SU-DHL-6 (cell line): ENCODE results near the gene SLX4IP.

Experiments
- H2AFZ ChIP-seq: fragments of 200-600 bp; sonication (generic); 2 replicates; pipeline ENCODE4 v1.6.1; 2014; ENCODE audit warnings: low read depth, mild to moderate bottlenecking, moderate library complexity, mixed read lengths, antibody characterized with exemption, low read length; ENCODE audit not compliant: severe bottlenecking
- H3F3A ChIP-seq: fragments of 200-600 bp; shearing (Covaris generic); 2 replicates; pipeline ENCODE4 v1.6.0; 2016; ENCODE audit warnings: antibody characterized with exemption, mild to moderate bottlenecking; ENCODE audit not compliant: insufficient read depth
- H3K27ac ChIP-seq: fragments of 200-600 bp; sonication (generic); 2 replicates; pipeline ENCODE4 v1.5.1; 2016; ENCODE audit warnings: low read depth, mild to moderate bottlenecking, low read length, moderate library complexity, mixed read lengths
- H3K27me3 ChIP-seq: fragments of 200-600 bp; sonication (generic), shearing (Covaris generic); 2 replicates; pipeline ENCODE4 v1.6.0; 2014; ENCODE audit warnings: mild to moderate bottlenecking, low read length
- H3K36me3 ChIP-seq: fragments of 200-600 bp; sonication (generic); 2 replicates; pipeline ENCODE4 v1.6.1; 2014; ENCODE audit warnings: mild to moderate bottlenecking, low read length, mixed read lengths
- H3K4me2 ChIP-seq: fragments of 300-600, 200-600 bp; shearing (Covaris generic), sonication (generic); 2 replicates; pipeline ENCODE4 v1.6.0; 2014; ENCODE audit warnings: low read length, low read depth, mild to moderate bottlenecking; ENCODE audit not compliant: poor library complexity, severe bottlenecking
- H3K4me3 ChIP-seq: fragments of 200-600 bp; sonication (generic); 2 replicates; pipeline ENCODE4 v1.5.1; 2014; ENCODE audit warnings: antibody characterized with exemption, low read length, mild to moderate bottlenecking, mixed read lengths; ENCODE audit not compliant: insufficient read depth, poor library complexity, severe bottlenecking
- H3K79me2 ChIP-seq: fragments of 200-600 bp; sonication (generic); 2 replicates; pipeline ENCODE4 v1.6.1; 2014; ENCODE audit warnings: mild to moderate bottlenecking, low read length, moderate library complexity; ENCODE audit not compliant: insufficient read depth
- H3K9ac ChIP-seq: fragments of 200-600 bp; sonication (generic); 2 replicates; pipeline ENCODE4 v1.7.0; 2014; ENCODE audit warnings: mild to moderate bottlenecking, low read length
- H3K9me2 ChIP-seq: fragments of 200-600 bp; sonication (generic); replicated peaks from 2 replicates; pipeline ENCODE4 v1.6.1; 2014; ENCODE audit warnings: low read length; ENCODE audit not compliant: insufficient read depth
- H3K9me3 ChIP-seq: fragments of 200-600 bp; sonication (generic); 2 replicates; pipeline ENCODE4 v1.6.1; 2014; ENCODE audit warnings: low read length, mixed read lengths; ENCODE audit not compliant: insufficient read depth
- H4K20me1 ChIP-seq: fragments of 200-600 bp; sonication (generic); 2 replicates; pipeline ENCODE4 v1.6.1; 2014; ENCODE audit warnings: low read depth, mild to moderate bottlenecking, antibody characterized with exemption, low read length, moderate library complexity, mixed read lengths
- EZH2phosphoT487 ChIP-seq: fragments of 200-600 bp; sonication (generic), shearing (Covaris generic); conservative IDR thresholded peaks from 2 replicates; pipeline ENCODE4 v1.6.1; 2018; ENCODE audit warnings: mild to moderate bottlenecking, antibody characterized with exemption, low read length, moderate library complexity, mixed read lengths
- TF ChIP-seq, protein P1 (sequence below): fragments of 200-600 bp; sonication (generic); IDR thresholded peaks from one replicate; pipeline ENCODE4 v1.5.1; 2017; ENCODE audit warnings: antibody characterized with exemption, mild to moderate bottlenecking, low read length, moderate library complexity; ENCODE audit not compliant: insufficient read depth, poor library complexity, severe bottlenecking

The SLX4IP gene

DNA sequence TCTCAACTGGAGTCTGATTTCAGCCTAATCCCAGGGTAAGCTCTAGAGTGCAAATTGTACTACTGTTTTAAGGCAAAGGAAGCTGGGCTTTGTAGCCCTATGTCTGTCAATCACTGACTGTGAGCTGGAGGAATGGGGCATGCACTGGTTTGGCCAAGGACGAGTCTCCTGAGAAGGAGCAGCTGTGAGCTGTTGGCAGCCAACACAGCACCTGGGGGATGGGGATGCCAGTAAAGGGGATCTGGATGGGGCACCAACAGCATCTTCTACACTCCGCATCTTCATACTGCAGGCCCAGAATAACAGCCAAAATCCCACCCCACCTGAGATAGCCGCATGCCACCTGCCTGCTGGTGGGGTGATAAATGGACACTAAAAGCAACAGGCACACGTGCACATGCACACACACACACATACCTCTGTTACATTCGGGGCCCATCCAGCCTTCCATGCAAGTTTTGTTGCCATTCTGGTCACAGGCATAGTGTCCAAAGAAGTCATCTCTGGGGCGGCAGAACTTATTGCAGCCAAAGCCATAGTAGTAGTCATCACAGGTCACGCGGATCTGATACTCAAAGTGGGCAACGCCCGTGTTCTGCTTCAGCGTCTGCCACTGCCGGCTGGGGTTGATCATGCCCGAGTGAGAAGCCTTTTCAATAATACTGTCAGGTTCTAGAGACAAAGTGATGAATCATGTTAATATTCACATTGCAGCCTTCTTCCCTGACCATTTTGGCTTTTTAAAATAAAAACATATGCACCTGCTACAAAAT, 223.1 kb downstream of the SLX4IP start:
- H3K4me2 ChIP-seq: no peak overlapping the region
- no peaks in the 10 kb centered on the region for H3K9me2 ChIP-seq
- H2AFZ ChIP-seq: no peak overlapping the region
- H3F3A ChIP-seq: no peaks in the 10 kb centered on the region
- no peak overlapping the region for H3K9ac ChIP-seq
- TF ChIP-seq, protein P1, sequence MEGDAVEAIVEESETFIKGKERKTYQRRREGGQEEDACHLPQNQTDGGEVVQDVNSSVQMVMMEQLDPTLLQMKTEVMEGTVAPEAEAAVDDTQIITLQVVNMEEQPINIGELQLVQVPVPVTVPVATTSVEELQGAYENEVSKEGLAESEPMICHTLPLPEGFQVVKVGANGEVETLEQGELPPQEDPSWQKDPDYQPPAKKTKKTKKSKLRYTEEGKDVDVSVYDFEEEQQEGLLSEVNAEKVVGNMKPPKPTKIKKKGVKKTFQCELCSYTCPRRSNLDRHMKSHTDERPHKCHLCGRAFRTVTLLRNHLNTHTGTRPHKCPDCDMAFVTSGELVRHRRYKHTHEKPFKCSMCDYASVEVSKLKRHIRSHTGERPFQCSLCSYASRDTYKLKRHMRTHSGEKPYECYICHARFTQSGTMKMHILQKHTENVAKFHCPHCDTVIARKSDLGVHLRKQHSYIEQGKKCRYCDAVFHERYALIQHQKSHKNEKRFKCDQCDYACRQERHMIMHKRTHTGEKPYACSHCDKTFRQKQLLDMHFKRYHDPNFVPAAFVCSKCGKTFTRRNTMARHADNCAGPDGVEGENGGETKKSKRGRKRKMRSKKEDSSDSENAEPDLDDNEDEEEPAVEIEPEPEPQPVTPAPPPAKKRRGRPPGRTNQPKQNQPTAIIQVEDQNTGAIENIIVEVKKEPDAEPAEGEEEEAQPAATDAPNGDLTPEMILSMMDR: no peak
- TF ChIP-seq EZH2phosphoT487: no peak
- no peaks in the 10 kb centered on the region for H4K20me1 ChIP-seq
- no peaks in the 10 kb centered on the region for H3K9me3 ChIP-seq
- no peaks in the 10 kb centered on the region for H3K27me3 ChIP-seq
- no peaks in the 10 kb centered on the region for H3K79me2 ChIP-seq
- H3K36me3 ChIP-seq: no peaks in the 10 kb centered on the region
- H3K27ac ChIP-seq: no peak overlapping the region
- H3K4me3 ChIP-seq: no peak overlapping the region

DNA sequence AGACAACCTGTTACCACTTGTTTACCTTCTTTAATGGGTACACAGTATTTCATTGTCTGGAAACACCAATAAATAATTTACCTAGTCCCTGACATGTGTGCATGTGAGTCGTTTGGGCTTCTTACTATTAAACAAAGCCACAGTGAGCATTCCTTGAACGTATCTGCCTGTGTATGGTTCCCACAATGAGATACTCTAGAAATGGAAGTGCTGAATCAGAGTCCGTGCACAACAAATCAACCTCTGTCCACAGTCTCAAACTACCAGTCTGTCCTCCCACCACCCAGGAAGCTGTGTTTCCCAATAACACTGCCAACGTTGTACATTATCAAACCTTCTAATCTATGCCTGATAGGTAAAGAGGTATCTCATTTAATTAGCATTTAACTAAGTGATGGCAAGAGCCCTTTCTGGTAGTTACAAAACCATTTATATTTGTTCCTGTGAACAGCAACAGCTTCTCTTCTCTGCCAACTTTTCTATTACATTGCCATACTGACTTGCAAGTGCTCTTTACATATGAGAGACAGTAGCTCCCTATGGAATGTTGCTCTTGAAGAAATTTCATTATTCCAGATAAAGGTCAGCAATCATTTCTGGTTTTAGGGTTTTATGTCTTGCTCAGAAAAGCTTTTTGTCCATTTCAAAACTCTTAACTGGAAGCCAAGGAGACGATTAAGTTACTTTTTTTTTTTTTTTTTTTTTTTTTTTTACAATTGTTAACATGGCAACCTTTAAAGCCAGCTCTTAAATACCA, 223.9 kb downstream of the SLX4IP start:
- TF ChIP-seq, protein P1: no peak
- no peak for TF ChIP-seq EZH2phosphoT487
- no peaks in the 10 kb centered on the region for H3K9me3 ChIP-seq
- no peak overlapping the region for H3K4me2 ChIP-seq
- no peaks in the 10 kb centered on the region for H4K20me1 ChIP-seq
- H3K79me2 ChIP-seq: no peaks in the 10 kb centered on the region
- no peak overlapping the region for H3K9ac ChIP-seq
- H3K27me3 ChIP-seq: no peaks in the 10 kb centered on the region
- H3K9me2 ChIP-seq: no peaks in the 10 kb centered on the region
- no peak overlapping the region for H3K27ac ChIP-seq
- H3F3A ChIP-seq: no peaks in the 10 kb centered on the region
- H3K4me3 ChIP-seq: no peak overlapping the region
- H3K36me3 ChIP-seq: no peaks in the 10 kb centered on the region
- no peak overlapping the region for H2AFZ ChIP-seq

DNA sequence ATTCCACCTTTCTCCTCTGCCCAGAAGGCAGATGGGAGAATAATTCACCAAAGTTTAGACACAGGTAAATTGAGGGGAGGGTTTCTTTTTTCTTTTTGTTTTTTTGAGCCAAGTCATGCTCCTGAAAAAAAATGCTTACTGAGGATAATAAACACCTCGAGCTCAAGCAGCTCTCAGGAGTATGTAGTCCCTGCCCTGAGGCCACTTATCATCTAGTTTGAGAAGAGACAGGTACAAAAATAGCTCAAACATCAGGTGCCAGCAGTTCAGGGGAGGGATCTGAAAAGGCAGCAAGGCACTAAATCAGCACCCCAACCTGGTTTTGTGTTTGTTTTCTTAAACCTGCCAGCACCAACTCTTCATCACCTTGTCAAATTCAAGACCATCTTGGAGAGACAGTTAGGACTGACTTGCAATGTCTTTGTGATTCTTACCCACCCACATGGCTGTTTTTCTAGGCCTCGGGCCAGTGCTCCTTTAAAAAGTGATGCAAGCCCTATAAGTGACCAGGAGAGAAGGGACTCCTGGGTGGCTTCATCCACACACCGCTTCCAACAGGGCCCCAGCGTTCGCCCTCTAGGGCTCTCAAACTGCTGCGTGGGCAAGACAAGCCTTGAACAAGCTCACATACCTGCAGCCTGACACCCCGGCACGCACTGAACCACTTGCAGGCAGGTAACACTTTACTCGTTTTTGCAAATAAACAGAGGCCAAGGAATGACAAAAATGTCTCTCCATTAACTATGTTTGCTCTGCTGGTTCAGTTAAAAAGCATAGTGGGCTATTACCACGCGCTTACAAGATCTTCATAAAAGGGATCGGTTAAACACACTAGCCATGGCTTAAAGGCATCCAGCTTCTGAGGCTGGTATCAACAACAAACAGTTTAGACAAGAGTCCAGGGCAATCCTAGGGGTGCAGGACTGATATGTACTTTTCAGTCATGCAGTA, 224.8 kb downstream of the SLX4IP start:
- no peaks in the 10 kb centered on the region for H3F3A ChIP-seq
- H4K20me1 ChIP-seq: no peaks in the 10 kb centered on the region
- H3K9ac ChIP-seq: no peak overlapping the region
- H3K27ac ChIP-seq: no peak overlapping the region
- no peak for TF ChIP-seq EZH2phosphoT487
- TF ChIP-seq, protein P1: no peak
- H3K27me3 ChIP-seq: no peaks in the 10 kb centered on the region
- no peak overlapping the region for H3K4me3 ChIP-seq
- H3K36me3 ChIP-seq: no peaks in the 10 kb centered on the region
- no peak overlapping the region for H3K4me2 ChIP-seq
- no peaks in the 10 kb centered on the region for H3K9me3 ChIP-seq
- H3K9me2 ChIP-seq: no peaks in the 10 kb centered on the region
- H3K79me2 ChIP-seq: no peaks in the 10 kb centered on the region
- H2AFZ ChIP-seq: no peak overlapping the region
